H1 (cell line): ENCODE data around the gene ADK. TPM values are rescaled to one million over a fixed set of nuclear protein-coding genes. Genes with fewer than 3 reads are reported as not detected.
A peak's percentile ranks its signal among the peaks of the same experiment; 100 is the strongest.

Source experiments
- CTCF ChIA-PET: fragments of 300-600 bp; sonication (Branson Sonifier 250); formaldehyde crosslinking; loops from one replicate; lab custom pipeline; 2021; ENCODE audit not compliant: partially characterized antibody; lab: Charles Lee
- POLR2A ChIA-PET: fragments of 300-600 bp; sonication (Branson Sonifier 250); formaldehyde crosslinking; loops from one replicate; lab custom pipeline; 2021; ENCODE audit warnings: inconsistent platforms; ENCODE audit not compliant: partially characterized antibody; lab: Charles Lee
- DNase-seq, 2 experiments: peaks; one replicate each; pipeline versions ENCODE4 v3.0.0 to v3.0.0-alpha.2; 2010 to 2022; ENCODE audit warnings: low spot score in 2 of 2, low read depth in 1 of 2, mixed read lengths in 1 of 2
- FAIRE-seq: peaks from 2 replicates; lab custom pipeline; 2011; peaks lifted over from hg19 to GRCh38; lab: Jason Lieb, UNC
- H2AFZ ChIP-seq: 2 replicates; pipeline ENCODE4 v1.8.1; 2012; ENCODE audit warnings: low read length, inconsistent platforms
- H2AK5ac ChIP-seq: 2 replicates; pipeline ENCODE4 v1.6.1; 2013; ENCODE audit warnings: low read depth, low read length
- H2BK120ac ChIP-seq: replicated peaks from 2 replicates; pipeline ENCODE3; 2013; ENCODE audit warnings: low read depth, low read length, inconsistent platforms
- H2BK12ac ChIP-seq: 2 replicates; pipeline ENCODE4 v1.6.1; 2013; ENCODE audit warnings: low read depth, low read length
- H2BK15ac ChIP-seq: 2 replicates; pipeline ENCODE4 v1.6.1; 2013; ENCODE audit warnings: low read length
- H2BK20ac ChIP-seq: 2 replicates; pipeline ENCODE4 v1.6.1; 2013; ENCODE audit warnings: low read length
- H2BK5ac ChIP-seq: 2 replicates; pipeline ENCODE4 v1.6.1; 2013; ENCODE audit warnings: low read depth, low read length
- H3K14ac ChIP-seq: 2 replicates; pipeline ENCODE4 v1.6.1; 2013; ENCODE audit warnings: inconsistent platforms; ENCODE audit not compliant: insufficient read length
- H3K18ac ChIP-seq: 2 replicates; pipeline ENCODE4 v1.6.1; 2013; ENCODE audit warnings: low read length; ENCODE audit errors: extremely low read depth
- H3K23ac ChIP-seq: 2 replicates; pipeline ENCODE4 v1.6.1; 2013; ENCODE audit warnings: inconsistent platforms; ENCODE audit not compliant: insufficient read length
- H3K23me2 ChIP-seq: 2 replicates; pipeline ENCODE4 v1.6.1; 2013; ENCODE audit warnings: low read depth, low read length
- H3K27ac ChIP-seq: 2 replicates; pipeline ENCODE4 v1.6.1; 2011; ENCODE audit warnings: low read depth, low read length, inconsistent platforms
- H3K27me3 ChIP-seq, 4 experiments: replicated peaks in 1 of 4; 1 replicate in 1 of 4; 2 replicates in 3 of 4; pipeline versions ENCODE4 v1.6.1 to v1.8.1; 2011 to 2013; ENCODE audit warnings: low read length in 3 of 4, mild to moderate bottlenecking in 3 of 4, inconsistent platforms in 2 of 4, mixed read lengths in 2 of 4, moderate library complexity in 1 of 4; ENCODE audit not compliant: control insufficient read depth in 3 of 4, insufficient read depth in 3 of 4; ENCODE audit errors: extremely low read depth in 1 of 4
- H3K36me3 ChIP-seq, 4 experiments: 2 replicates each; pipeline versions ENCODE4 v1.6.1 to v1.8.1; 2011 to 2013; ENCODE audit warnings: mild to moderate bottlenecking in 4 of 4, low read length in 3 of 4, moderate library complexity in 2 of 4, control low read depth in 1 of 4, inconsistent platforms in 1 of 4; ENCODE audit not compliant: insufficient read depth in 4 of 4, control insufficient read depth in 2 of 4
- H3K4ac ChIP-seq: replicated peaks from 2 replicates; pipeline ENCODE3; 2013; ENCODE audit warnings: low read length, low read depth, mixed read lengths, inconsistent platforms; ENCODE audit not compliant: insufficient read length
- H3K4me1 ChIP-seq, 4 experiments: replicated peaks in 1 of 4; 1 replicate in 1 of 4; 2 replicates in 3 of 4; pipeline versions ENCODE4 v1.6.1 to v1.8.1; 2011 to 2013; ENCODE audit warnings: low read length in 3 of 4, inconsistent platforms in 2 of 4, mixed read lengths in 1 of 4; ENCODE audit not compliant: insufficient read depth in 4 of 4, control insufficient read depth in 3 of 4
- H3K4me2 ChIP-seq, 2 experiments: 2 replicates each; pipeline versions ENCODE4 v1.6.1 to v1.8.1; 2011 to 2013; ENCODE audit warnings: low read depth in 2 of 2, low read length in 2 of 2, control low read depth in 1 of 2, inconsistent platforms in 1 of 2, mild to moderate bottlenecking in 1 of 2; ENCODE audit not compliant: insufficient read depth in 1 of 2
- H3K4me3 ChIP-seq, 4 experiments: fragments of 200-600, 300-600 bp in 1 of 4; sonication (generic), shearing (Covaris generic), sonication (Bioruptor Twin) in 1 of 4; 2 replicates each; pipeline versions ENCODE4 v1.5.1 to v1.8.1; 2011 to 2016; ENCODE audit warnings: low read length in 4 of 4, low read depth in 3 of 4, control low read depth in 2 of 4, inconsistent platforms in 2 of 4, mild to moderate bottlenecking in 2 of 4, mixed read lengths in 1 of 4, moderate library complexity in 1 of 4; ENCODE audit not compliant: insufficient read depth in 2 of 4; ENCODE audit errors: extremely low read depth in 1 of 4
- H3K56ac ChIP-seq: replicated peaks from 2 replicates; pipeline ENCODE3; 2013; ENCODE audit warnings: low read depth, mild to moderate bottlenecking, mixed read lengths, low read length, inconsistent platforms; ENCODE audit not compliant: insufficient read length
- H3K79me1 ChIP-seq: 2 replicates; pipeline ENCODE4 v1.6.1; 2013; ENCODE audit warnings: low read depth, low read length, control low read depth
- H3K79me2 ChIP-seq, 2 experiments: 2 replicates each; pipeline versions ENCODE4 v1.6.1 to v1.8.1; 2012 to 2013; ENCODE audit warnings: low read length in 2 of 2, mild to moderate bottlenecking in 2 of 2, inconsistent platforms in 1 of 2; ENCODE audit not compliant: insufficient read depth in 2 of 2, control insufficient read depth in 1 of 2
- H3K9ac ChIP-seq, 4 experiments: replicated peaks in 1 of 4; 1 replicate in 1 of 4; 2 replicates in 3 of 4; pipeline versions ENCODE4 v1.6.1 to v1.8.1; 2011 to 2013; ENCODE audit warnings: low read depth in 3 of 4, low read length in 3 of 4, control low read depth in 2 of 4, mild to moderate bottlenecking in 2 of 4, moderate library complexity in 2 of 4, inconsistent platforms in 1 of 4; ENCODE audit errors: extremely low read depth in 1 of 4
- H3K9me3 ChIP-seq, 2 experiments: 2 replicates each; pipeline versions ENCODE4 v1.6.1 to v1.8.1; 2012 to 2013; ENCODE audit warnings: mild to moderate bottlenecking in 2 of 2, moderate library complexity in 2 of 2, control low read depth in 1 of 2, inconsistent platforms in 1 of 2, low read depth in 1 of 2, low read length in 1 of 2, mixed read lengths in 1 of 2; ENCODE audit not compliant: insufficient read depth in 2 of 2
- H4K20me1 ChIP-seq, 2 experiments: replicated peaks in 1 of 2; 2 replicates each; pipeline versions ENCODE3 to v1.8.1; 2011 to 2013; ENCODE audit warnings: inconsistent platforms in 2 of 2, low read length in 2 of 2, mild to moderate bottlenecking in 1 of 2; ENCODE audit not compliant: insufficient read depth in 2 of 2, control insufficient read depth in 1 of 2
- H4K5ac ChIP-seq: 2 replicates; pipeline ENCODE4 v1.6.1; 2013; ENCODE audit warnings: low read length, low read depth, mixed read lengths, inconsistent platforms; ENCODE audit not compliant: insufficient read length
- H4K8ac ChIP-seq: 2 replicates; pipeline ENCODE4 v1.8.0; 2013; ENCODE audit warnings: mild to moderate bottlenecking, moderate library complexity, low read length, inconsistent platforms; ENCODE audit not compliant: insufficient read depth; ENCODE audit errors: extremely low read depth
- H4K91ac ChIP-seq: replicated peaks from 2 replicates; pipeline ENCODE3; 2013; ENCODE audit warnings: low read length, mixed read lengths, inconsistent platforms; ENCODE audit not compliant: insufficient read length
- KDM4A ChIP-seq: IDR thresholded peaks from one replicate; pipeline ENCODE4 v1.7.1; 2012; ENCODE audit warnings: low read depth, mild to moderate bottlenecking, moderate library complexity, low read length, inconsistent platforms; ENCODE audit not compliant: severe bottlenecking
- SRF ChIP-seq: IDR thresholded peaks from 2 replicates; pipeline ENCODE4 v1.6.1; 2011; ENCODE audit warnings: mild to moderate bottlenecking, low read depth, low read length, moderate library complexity
- WGBS, 2 experiments: shearing (Covaris generic) in 1 of 2; methylation state at CpG; one replicate each; pipeline versions ENCODE4 v1.1.6 to v1.1.7; 2013 to 2015; ENCODE audit warnings: low lambda C conversion rate in 2 of 2, mixed read lengths in 2 of 2, inconsistent platforms in 1 of 2, low coverage in 1 of 2, missing lambda C conversion rate in 1 of 2; ENCODE audit not compliant: insufficient replicate concordance in 2 of 2, insufficient coverage in 1 of 2, insufficient read length in 1 of 2; ENCODE audit errors: extremely low coverage in 1 of 2, missing lambda C conversion rate in 1 of 2; 5-methylcytosine and 5-hydroxymethylcytosine counted together
- polyA plus RNA-seq, 7 experiments: library from polyadenylated mRNA; depleted of rRNA in 3 of 7; stranded (reverse) in 5 of 7; unstranded in 2 of 7; fragments of >200 nt in 5 of 7; fragments of 200-250 nt in 2 of 7; gene quantifications; 1 replicate in 5 of 7; 2 replicates in 1 of 7; 4 replicates in 1 of 7; pipeline versions ENCODE4 v1.2.1 to v1.2.3, GENCODE V29; 2011 to 2013; ENCODE audit warnings: missing spikeins in 2 of 7, mixed read lengths in 2 of 7
- total RNA-seq: library from RNA; stranded (reverse); fragmentation: NEBNext Ultra II Directional; extraction: Animal tissue kit (Norgen Biotek cat#: 25700); gene quantifications from 2 replicates; pipeline ENCODE4 v1.2.1, GENCODE V29; 2021

ADK gene
- total and polyA plus RNA-seq, 2 of the 8 experiments (the other 6 are each of a cell fraction or from before 2014, with no cell fraction given): 12.3 to 42.4 TPM

DNA sequence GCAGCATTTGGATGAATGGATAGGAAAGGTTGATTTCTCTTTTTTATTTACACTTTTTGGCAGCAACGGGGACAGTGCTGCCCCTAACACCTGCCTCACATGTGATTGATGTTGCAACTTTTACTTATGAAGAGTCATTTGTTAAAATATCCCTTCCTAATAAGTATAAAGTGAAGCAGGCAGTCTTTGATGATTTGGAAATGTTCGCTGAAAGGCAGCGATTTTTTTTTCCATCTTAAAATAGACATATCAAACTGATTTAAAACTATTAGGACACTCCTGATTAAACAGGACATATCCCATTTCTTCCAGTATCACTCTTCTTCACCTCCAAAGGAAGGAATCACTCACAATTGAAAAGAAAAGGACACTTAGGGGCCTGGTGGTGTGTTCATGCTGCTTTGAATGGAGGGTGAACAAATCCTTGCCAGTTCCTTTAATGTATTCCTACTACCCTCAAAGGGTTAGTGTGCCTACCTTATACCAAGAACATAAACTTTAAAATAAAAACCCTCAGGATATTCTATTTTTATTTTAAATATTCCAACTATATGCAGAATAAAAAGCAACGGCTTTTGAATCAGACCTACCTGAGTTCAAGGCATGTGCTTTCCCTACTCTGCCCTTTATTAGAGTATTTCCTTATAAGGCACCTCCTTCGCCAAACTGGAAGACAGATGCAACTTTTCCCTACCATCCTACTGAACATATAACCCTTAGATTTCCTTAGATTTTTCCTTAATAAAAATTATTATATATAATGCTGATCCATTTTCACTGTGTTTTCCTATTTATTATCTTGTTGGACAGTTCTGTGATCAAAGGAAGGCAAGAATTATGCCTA lies 1.1 kb downstream of the ADK start:
- H2BK120ac ChIP-seq: no peak overlapping the region
- no peak overlapping the region for H4K5ac ChIP-seq
- H3K23me2 ChIP-seq: peaks cover 12% of the 10 kb centered on the region
- no peak overlapping the region for H2BK12ac ChIP-seq
- POLR2A ChIA-PET: interaction anchor here (0.7 to 2.5 kb wide), 9 partner anchors 10 to 153 kb away, joined by 3 to 20 read pairs (median 4); no protein-coding TSS in a partner anchor
- H3K79me1 ChIP-seq: peaks cover 2% of the 10 kb centered on the region
- H4K8ac ChIP-seq: no peak overlapping the region; the same call in 1 of the 2 replicates
- peak overlapping the region; percentile 49 for H3K56ac ChIP-seq
- no peak overlapping the region for H3K14ac ChIP-seq
- H3K4ac ChIP-seq: no peak overlapping the region
- H3K79me2 ChIP-seq: peaks cover 3 to 74% of the 10 kb centered on the region in 2 experiments; a peak in 3 of 4 replicates
- H3K27ac ChIP-seq: peak overlapping the region; percentile 92
- no peaks in the 10 kb centered on the region for H3K27me3 ChIP-seq
- peaks cover 0 to 4% of the 10 kb centered on the region in 2 experiments for H4K20me1 ChIP-seq
- peak overlapping the region; percentile 96; the same call in 1 of the 2 replicates for H2BK5ac ChIP-seq
- H3K36me3 ChIP-seq: no peaks in the 10 kb centered on the region
- H3K4me3 ChIP-seq: peak overlapping the region; percentile 79 to 98 (median 94)
- H2BK15ac ChIP-seq: no peak overlapping the region
- FAIRE-seq (no peak), DNase-seq (no peak)
- no peak overlapping the region for H3K23ac ChIP-seq
- TF ChIP-seq KDM4A (no peak), SRF (peak; percentile 59; the same call in 1 of the 2 replicates)
- H2AFZ ChIP-seq: 0 out of 2 replicates have a peak overlapping the region, but pooled peaks have one; percentile 20
- WGBS, 2 experiments: 24% methylated on average over 5 of the region's 5 CpGs; no CpG with 5 or more reads in 1 of the 2 experiments
- no peak overlapping the region for H2BK20ac ChIP-seq
- no peak overlapping the region for H2AK5ac ChIP-seq
- H3K9me3 ChIP-seq: no peaks in the 10 kb centered on the region
- peak overlapping the region; percentile 83 to 94 (median 88) for H3K9ac ChIP-seq
- peaks cover 0 to 2% (median under 1%) of the 10 kb centered on the region in 4 experiments; a peak in 3 of 7 replicates for H3K4me1 ChIP-seq
- CTCF ChIA-PET: interaction anchor here (0.6 to 1.6 kb wide), 7 partner anchors 16 to 1070 kb away, joined by 3 to 5 read pairs (median 3); no protein-coding TSS in a partner anchor
- peak overlapping the region; percentile 72 to 75 for H3K4me2 ChIP-seq
- no peak overlapping the region for H3K18ac ChIP-seq
- H4K91ac ChIP-seq: no peak overlapping the region
